CD4-positive, CD25-positive, alpha-beta regulatory T cell (primary cell): ENCODE measurements around the gene TC2N. TPM values are rescaled to one million over a fixed set of nuclear protein-coding genes. Genes with fewer than 3 reads are reported as not detected.
A peak's percentile ranks its signal among the peaks of the same experiment; 100 is the strongest.

ENCODE experiments used
- ATAC-seq, 2 donors: fragments of 150-1000 bp; cut with Tn5 transposase; one replicate each; pipeline ENCODE4 v1.10.0; 2021; ENCODE audit warnings: low read depth in 2 of 2, moderate number of reproducible peaks in 2 of 2, moderate library complexity in 1 of 2
- DNase-seq, 3 donors: peaks; one replicate each; pipeline versions ENCODE4 v3.0.0 to v3.0.0-alpha.2; 2012 to 2022; ENCODE audit warnings: mixed read lengths in 1 of 3
- H3K27ac ChIP-seq: one replicate; pipeline ENCODE4 v1.7.0; 2013; ENCODE audit warnings: mild to moderate bottlenecking, low read length; ENCODE audit not compliant: insufficient read depth, poor library complexity, severe bottlenecking
- H3K27me3 ChIP-seq: one replicate; pipeline ENCODE4 v1.7.0; 2013; ENCODE audit warnings: low read length; ENCODE audit not compliant: control insufficient read depth, insufficient read depth
- H3K36me3 ChIP-seq: one replicate; pipeline ENCODE4 v1.7.0; 2013; ENCODE audit warnings: mild to moderate bottlenecking, low read length, moderate library complexity; ENCODE audit not compliant: control insufficient read depth, insufficient read depth
- H3K4me1 ChIP-seq: 2 replicates; pipeline ENCODE4 v1.7.0; 2013; ENCODE audit warnings: mild to moderate bottlenecking, low read length; ENCODE audit not compliant: insufficient read depth, control insufficient read depth, poor library complexity, severe bottlenecking
- H3K4me3 ChIP-seq: one replicate; pipeline ENCODE4 v1.7.0; 2013; ENCODE audit warnings: low read depth, mild to moderate bottlenecking, low read length, moderate library complexity
- H3K9me3 ChIP-seq, 2 experiments: 1 replicate in 1 of 2; 2 replicates in 1 of 2; pipeline ENCODE4 v1.7.0; 2013; ENCODE audit warnings: low read length in 2 of 2, mild to moderate bottlenecking in 1 of 2, moderate library complexity in 1 of 2; ENCODE audit not compliant: control insufficient read depth in 2 of 2
- H3K27ac Mint-ChIP-seq, 3 donors: one replicate each; pipeline ENCODE4 v1.8.0; 2020 to 2022; ENCODE audit warnings: mild to moderate bottlenecking in 3 of 3, mixed read lengths in 3 of 3, moderate library complexity in 2 of 3
- H3K27me3 Mint-ChIP-seq: one replicate; pipeline ENCODE4 v1.8.0; 2022; ENCODE audit warnings: mild to moderate bottlenecking, mixed read lengths
- H3K36me3 Mint-ChIP-seq: one replicate; pipeline ENCODE4 v1.8.0; 2020; ENCODE audit warnings: mixed read lengths
- H3K4me1 Mint-ChIP-seq, 4 donors: one replicate each; pipeline ENCODE4 v1.8.0; 2020 to 2022; ENCODE audit warnings: mixed read lengths in 4 of 4, mild to moderate bottlenecking in 1 of 4
- H3K4me3 Mint-ChIP-seq, 4 donors: one replicate each; pipeline ENCODE4 v1.8.0; 2020 to 2022; ENCODE audit warnings: mild to moderate bottlenecking in 4 of 4, mixed read lengths in 4 of 4, moderate library complexity in 3 of 4
- H3K9me3 Mint-ChIP-seq, 7 donors: one replicate each; pipeline ENCODE4 v1.8.0; 2020 to 2022; ENCODE audit warnings: mixed read lengths in 7 of 7, mild to moderate bottlenecking in 3 of 7, moderate library complexity in 2 of 7
- polyA plus RNA-seq, 4 donors: library from polyadenylated mRNA; unstranded; fragments of 300-500 nt; fragmentation: Illumina TruSeq; gene quantifications; one replicate each; pipeline ENCODE4 v1.2.3, GENCODE V29; 2021
- total RNA-seq: library from RNA; stranded (reverse); gene quantifications from one replicate; pipeline ENCODE4 v1.2.3, GENCODE V29; 2022

Gene TC2N
- total and polyA plus RNA-seq, 5 donors from 2014 or later = 68.8 to 138 (median 98.5) TPM

GRCh38 chr14:91830777-91831176 is 36.6 kb downstream of the TC2N start:
- peaks cover 9% of the 10 kb centered on the region for H3K4me1 ChIP-seq
- H3K4me3 ChIP-seq = no peak overlapping the region
- DNase-seq = no peak
- Mint-ChIP-seq H3K9me3 (peaks cover 0 to 6% (median 0%) of the 10 kb centered on the region in 7 donors), H3K27ac (peak overlapping the region in 2 of 3 donors; percentile 54 to 58), H3K4me1 (peaks cover 51 to 71% (median 56%) of the 10 kb centered on the region in 4 donors), H3K36me3 (peaks cover 15% of the 10 kb centered on the region), H3K27me3 (no peaks in the 10 kb centered on the region), H3K4me3 (peak overlapping the region in 1 of 4 donors; percentile 39)
- no peak for ATAC-seq
- no peaks in the 10 kb centered on the region for H3K27me3 ChIP-seq
- no peak overlapping the region for H3K27ac ChIP-seq
- no peaks in the 10 kb centered on the region for H3K36me3 ChIP-seq
- no peaks in the 10 kb centered on the region for H3K9me3 ChIP-seq

GRCh38 chr14:91829511-91829910 is 37.8 kb downstream of the TC2N start:
- H3K4me1 ChIP-seq = no peaks in the 10 kb centered on the region
- ATAC-seq (no peak), DNase-seq (no peak)
- peak overlapping the region in 2 of 3 donors; percentile 34 to 54 for H3K27ac Mint-ChIP-seq
- no peaks in the 10 kb centered on the region for H3K36me3 ChIP-seq
- no peak overlapping the region for H3K4me3 ChIP-seq
- no peaks in the 10 kb centered on the region for H3K27me3 ChIP-seq
- H3K27ac ChIP-seq = no peak overlapping the region
- peaks cover 16% of the 10 kb centered on the region for H3K36me3 Mint-ChIP-seq
- peaks cover 46 to 67% (median 51%) of the 10 kb centered on the region in 4 donors for H3K4me1 Mint-ChIP-seq
- no peaks in the 10 kb centered on the region for H3K9me3 ChIP-seq
- H3K9me3 Mint-ChIP-seq = peaks cover 0 to 6% (median 2%) of the 10 kb centered on the region in 7 donors
- H3K4me3 Mint-ChIP-seq = peak overlapping the region in 1 of 4 donors; percentile 21
- no peaks in the 10 kb centered on the region for H3K27me3 Mint-ChIP-seq

- Histone ChIP-seq H3K4me3 (no peak overlapping the region), H3K9me3 (no peaks in the 10 kb centered on the region), H3K27me3 (no peaks in the 10 kb centered on the region), H3K4me1 (no peaks in the 10 kb centered on the region), H3K27ac (no peak overlapping the region), H3K36me3 (no peaks in the 10 kb centered on the region)
- DNase-seq (no peak), ATAC-seq (no peak)
- H3K27me3 Mint-ChIP-seq = no peaks in the 10 kb centered on the region
- peaks cover 0 to 6% (median 2%) of the 10 kb centered on the region in 7 donors for H3K9me3 Mint-ChIP-seq
- H3K36me3 Mint-ChIP-seq = peaks cover 23% of the 10 kb centered on the region
- no peak overlapping the region for H3K4me3 Mint-ChIP-seq
- H3K4me1 Mint-ChIP-seq = peaks cover 42 to 64% (median 47%) of the 10 kb centered on the region in 4 donors
- H3K27ac Mint-ChIP-seq = peak overlapping the region in 1 of 3 donors; percentile 60
Observed at GRCh38 chr14:91827746-91828145, 39.6 kb downstream of the TC2N start.

- Mint-ChIP-seq H3K4me3 (peak overlapping the region in 1 of 4 donors; percentile 46), H3K4me1 (peaks cover 37 to 62% (median 48%) of the 10 kb centered on the region in 4 donors), H3K36me3 (peaks cover 37% of the 10 kb centered on the region), H3K27ac (peak overlapping the region in 1 of 3 donors; percentile 14), H3K9me3 (peaks cover 4 to 21% (median 6%) of the 10 kb centered on the region in 7 donors), H3K27me3 (no peaks in the 10 kb centered on the region)
- no peaks in the 10 kb centered on the region for H3K27me3 ChIP-seq
- ATAC-seq (no peak), DNase-seq (no peak)
- peaks cover 13% of the 10 kb centered on the region for H3K36me3 ChIP-seq
- H3K4me1 ChIP-seq = peaks cover 6% of the 10 kb centered on the region
- no peak overlapping the region for H3K4me3 ChIP-seq
- H3K9me3 ChIP-seq = peaks cover 3 to 12% of the 10 kb centered on the region in 2 experiments
- H3K27ac ChIP-seq = no peak overlapping the region
Observed at GRCh38 chr14:91817566-91818325, 49.6 kb downstream of the TC2N start.

GRCh38 chr14:91814317-91814716 is 53.0 kb downstream of the TC2N start:
- H3K27me3 ChIP-seq = no peaks in the 10 kb centered on the region
- peaks cover 14 to 16% of the 10 kb centered on the region in 2 experiments for H3K9me3 ChIP-seq
- ATAC-seq (no peak), DNase-seq (no peak)
- peaks cover 28 to 59% (median 42%) of the 10 kb centered on the region in 4 donors for H3K4me1 Mint-ChIP-seq
- peaks cover 57% of the 10 kb centered on the region for H3K36me3 Mint-ChIP-seq
- no peak overlapping the region for H3K4me3 ChIP-seq
- peak overlapping the region in 2 of 4 donors; percentile 58 to 62 for H3K4me3 Mint-ChIP-seq
- H3K36me3 ChIP-seq = peaks cover 45% of the 10 kb centered on the region
- no peaks in the 10 kb centered on the region for H3K27me3 Mint-ChIP-seq
- peak overlapping the region in 1 of 3 donors; percentile 3 for H3K27ac Mint-ChIP-seq
- H3K4me1 ChIP-seq = peaks cover 6% of the 10 kb centered on the region
- peaks cover 0 to 27% (median 13%) of the 10 kb centered on the region in 7 donors for H3K9me3 Mint-ChIP-seq
- H3K27ac ChIP-seq = no peak overlapping the region

GRCh38 chr14:91810699-91811098 is 56.6 kb downstream of the TC2N start:
- Histone ChIP-seq H3K4me3 (no peak overlapping the region), H3K4me1 (no peaks in the 10 kb centered on the region), H3K36me3 (peaks cover 81% of the 10 kb centered on the region), H3K27ac (no peak overlapping the region), H3K9me3 (peaks cover 31 to 36% of the 10 kb centered on the region in 2 experiments), H3K27me3 (no peaks in the 10 kb centered on the region)
- DNase-seq (no peak), ATAC-seq (no peak)
- H3K27me3 Mint-ChIP-seq = no peaks in the 10 kb centered on the region
- no peak overlapping the region for H3K4me3 Mint-ChIP-seq
- peaks cover 11 to 28% (median 19%) of the 10 kb centered on the region in 4 donors for H3K4me1 Mint-ChIP-seq
- H3K9me3 Mint-ChIP-seq = peaks cover 0 to 38% (median 15%) of the 10 kb centered on the region in 7 donors
- H3K36me3 Mint-ChIP-seq = peaks cover 66% of the 10 kb centered on the region
- no peak overlapping the region for H3K27ac Mint-ChIP-seq

- H3K4me3 Mint-ChIP-seq = no peak overlapping the region
- peaks cover 4 to 6% (median 5%) of the 10 kb centered on the region in 4 donors for H3K4me1 Mint-ChIP-seq
Observed at GRCh38 chr14:91806716-91807115, 60.6 kb downstream of the TC2N start.

More at GRCh38 chr14:91806716-91807115, 60.6 kb downstream of the TC2N start:
- Mint-ChIP-seq H3K36me3 (peaks cover 63% of the 10 kb centered on the region), H3K27me3 (no peaks in the 10 kb centered on the region), H3K27ac (no peak overlapping the region), H3K9me3 (peaks cover 0 to 39% (median 15%) of the 10 kb centered on the region in 7 donors)
- H3K36me3 ChIP-seq = peaks cover 81% of the 10 kb centered on the region
- no peaks in the 10 kb centered on the region for H3K4me1 ChIP-seq
- no peaks in the 10 kb centered on the region for H3K27me3 ChIP-seq
- ATAC-seq (no peak), DNase-seq (no peak)
- no peak overlapping the region for H3K4me3 ChIP-seq
- peaks cover 30 to 37% of the 10 kb centered on the region in 2 experiments for H3K9me3 ChIP-seq
- H3K27ac ChIP-seq = no peak overlapping the region
